HG03342 (cell line): ENCODE results near the gene FAM53A.
"Not testable (repeated sequence)": the region's sequence is repeated elsewhere in the genome, so short reads cannot be mapped to it uniquely, and the experiment has no call there.

Experiments
- ATAC-seq: cut with Tn5 transposase; IDR thresholded peaks from one replicate; pipeline ENCODE4 v1.9.1; 2021; ENCODE audit warnings: mild to moderate bottlenecking, moderate library complexity; ENCODE audit not compliant: unreplicated experiment

The FAM53A gene

DNA sequence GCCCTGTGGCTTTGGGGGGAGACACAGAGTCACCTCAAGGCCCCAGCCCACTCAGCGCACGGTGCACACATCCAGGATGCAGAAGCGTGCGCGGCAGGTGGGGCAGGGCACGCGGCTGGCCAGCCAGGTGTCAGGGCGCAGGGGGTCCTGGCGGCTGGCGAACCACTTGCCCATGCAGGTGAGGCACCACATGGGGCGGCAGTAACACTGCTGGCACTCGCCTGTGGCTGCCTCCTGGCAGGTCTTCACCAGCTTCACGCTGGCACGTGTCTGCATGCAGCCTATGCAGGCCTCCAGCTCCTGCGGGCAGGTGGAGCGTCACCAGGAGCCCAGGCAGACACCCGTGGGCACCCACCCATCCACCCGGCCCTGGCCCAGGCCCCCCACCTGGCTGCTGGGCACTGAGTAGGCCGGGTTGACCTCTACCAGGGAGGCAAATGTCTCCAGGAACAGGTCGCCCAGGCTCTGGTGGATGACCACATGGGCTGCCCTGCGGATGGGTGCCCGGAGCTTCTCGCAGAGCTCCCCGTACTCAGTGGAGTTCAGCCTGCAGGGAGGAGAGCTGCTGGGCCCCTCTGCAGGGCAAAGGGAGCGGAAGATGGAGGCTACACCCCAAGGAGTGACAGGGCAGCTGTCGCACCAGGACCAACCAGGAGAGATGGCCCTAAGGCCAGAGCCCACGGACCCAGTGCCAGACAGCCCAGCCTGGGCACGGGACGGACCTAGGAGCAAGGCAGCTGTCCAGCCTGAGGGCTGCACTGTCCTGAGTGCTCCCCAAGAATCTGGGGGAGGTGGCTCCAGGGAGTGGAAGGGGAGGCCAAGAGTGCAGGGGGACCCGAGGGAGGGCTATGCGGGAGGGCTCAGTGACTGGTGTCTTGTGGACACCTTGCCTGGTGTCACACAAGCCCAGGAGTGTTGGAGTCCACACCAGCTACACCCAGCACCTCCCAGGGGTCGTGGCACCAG lies 33.3 kb upstream of the FAM53A start:
- ATAC-seq, result no peak

DNA sequence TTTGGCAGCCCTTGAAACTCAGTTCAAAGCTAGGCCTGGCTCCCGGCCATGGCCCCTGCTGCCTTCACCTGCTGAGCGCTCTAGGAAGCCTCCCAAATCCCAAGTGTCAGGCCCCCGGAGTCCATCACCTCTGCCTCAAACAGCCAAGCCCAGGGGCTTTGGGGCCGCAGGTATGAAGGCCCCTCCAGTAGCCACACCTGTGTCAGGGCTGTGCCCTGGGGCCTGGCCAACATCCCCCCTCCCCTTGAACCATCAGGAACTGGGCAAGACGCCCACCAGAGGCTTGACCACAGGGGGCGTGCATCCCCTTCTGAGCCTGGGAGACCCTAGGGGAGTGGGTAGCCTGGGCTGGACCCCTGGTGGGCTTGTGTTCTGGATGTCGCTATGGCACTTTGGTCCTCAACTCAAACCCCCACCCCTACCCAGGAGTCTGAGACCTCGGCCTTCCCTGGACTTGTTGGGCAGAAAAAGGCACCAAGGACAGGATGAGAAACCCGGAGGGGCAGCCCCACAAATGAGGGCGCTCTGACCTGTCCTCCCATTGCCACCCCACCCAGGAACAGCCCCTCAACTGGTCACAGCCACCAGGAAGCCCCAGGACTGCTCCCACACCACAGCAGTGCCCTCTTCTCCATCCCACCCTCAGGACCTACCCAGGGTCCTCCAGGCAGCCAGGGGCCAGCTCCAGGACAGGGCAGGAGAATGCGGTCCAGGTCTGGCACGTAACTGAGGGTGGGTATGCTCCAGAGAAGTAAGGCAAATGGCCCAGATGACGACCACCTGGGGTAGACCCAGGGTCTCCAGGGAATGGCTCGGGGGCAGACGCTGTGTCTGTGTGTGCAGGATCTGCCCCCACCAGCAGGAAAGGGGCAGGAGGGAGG lies 32.2 kb upstream of the FAM53A start:
- ATAC-seq, result no peak

DNA sequence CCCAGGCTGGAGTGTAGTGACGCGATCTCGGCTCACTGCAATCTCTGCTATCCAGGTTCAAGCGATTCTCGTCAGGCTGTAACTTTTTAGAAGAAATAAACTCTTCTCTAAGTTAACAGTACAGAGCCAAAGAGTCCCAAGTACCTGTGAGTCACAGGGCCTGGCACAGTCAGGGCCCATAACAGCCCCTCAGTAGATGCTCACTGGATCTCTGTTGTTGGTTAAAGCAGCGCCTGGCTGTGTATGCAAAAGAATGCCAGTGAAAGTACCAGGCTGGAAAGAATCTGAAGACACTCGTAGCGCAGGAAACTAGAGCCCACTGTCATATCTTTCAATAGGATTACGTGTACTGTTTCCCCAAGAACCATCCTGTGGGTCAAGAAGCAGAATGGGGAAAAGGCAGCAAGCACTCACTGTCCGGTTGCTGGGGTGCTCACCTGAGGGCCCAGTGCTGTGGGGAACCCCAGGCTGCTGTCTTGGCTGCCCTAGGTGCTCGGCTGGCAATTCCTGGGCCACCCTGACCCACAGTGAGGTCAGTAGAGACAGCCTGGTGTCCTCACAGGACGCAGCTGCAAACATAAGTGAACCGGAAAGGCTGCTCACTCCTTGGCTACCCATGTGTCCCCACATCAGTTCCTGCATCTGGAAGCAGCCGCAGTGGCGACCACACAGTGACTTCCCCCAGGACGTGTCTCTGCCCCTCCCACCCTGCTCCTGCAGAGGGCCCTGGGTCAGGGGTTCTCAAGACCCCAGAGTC lies 31.1 kb upstream of the FAM53A start:
- no peak for ATAC-seq

DNA sequence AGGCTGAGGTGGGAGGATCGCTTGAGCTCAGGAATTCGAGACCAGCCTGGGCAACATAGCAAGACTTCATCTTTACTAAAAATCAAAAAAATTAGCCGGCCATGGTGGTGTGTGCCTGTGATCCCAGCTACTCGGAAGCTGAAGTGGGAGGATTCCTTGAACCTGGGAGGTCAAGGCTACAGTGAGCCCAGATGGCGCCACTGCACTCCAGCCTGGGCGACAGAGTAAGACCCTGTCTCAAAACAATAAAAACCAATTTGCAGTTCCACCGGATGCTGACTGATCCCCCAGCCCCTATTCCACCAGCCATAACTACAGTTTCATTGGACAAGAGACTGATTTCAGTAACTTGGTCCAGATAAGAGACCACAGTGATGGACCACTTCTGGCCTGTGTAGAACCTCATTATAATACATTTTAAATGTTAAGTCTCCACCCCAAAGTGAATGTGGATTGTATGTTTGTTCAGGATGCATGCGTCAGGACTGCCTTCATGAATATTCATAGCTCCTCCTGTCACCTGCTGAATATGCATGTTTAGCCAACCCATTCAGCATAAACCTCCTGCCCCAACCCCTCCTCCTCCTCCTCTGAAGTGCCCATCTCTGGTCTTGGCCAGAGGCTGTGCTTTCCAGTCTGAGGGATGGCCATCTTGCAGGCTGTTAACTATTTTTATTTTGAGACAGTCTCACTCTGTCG lies 30.3 kb upstream of the FAM53A start:
- ATAC-seq, result no peak

DNA sequence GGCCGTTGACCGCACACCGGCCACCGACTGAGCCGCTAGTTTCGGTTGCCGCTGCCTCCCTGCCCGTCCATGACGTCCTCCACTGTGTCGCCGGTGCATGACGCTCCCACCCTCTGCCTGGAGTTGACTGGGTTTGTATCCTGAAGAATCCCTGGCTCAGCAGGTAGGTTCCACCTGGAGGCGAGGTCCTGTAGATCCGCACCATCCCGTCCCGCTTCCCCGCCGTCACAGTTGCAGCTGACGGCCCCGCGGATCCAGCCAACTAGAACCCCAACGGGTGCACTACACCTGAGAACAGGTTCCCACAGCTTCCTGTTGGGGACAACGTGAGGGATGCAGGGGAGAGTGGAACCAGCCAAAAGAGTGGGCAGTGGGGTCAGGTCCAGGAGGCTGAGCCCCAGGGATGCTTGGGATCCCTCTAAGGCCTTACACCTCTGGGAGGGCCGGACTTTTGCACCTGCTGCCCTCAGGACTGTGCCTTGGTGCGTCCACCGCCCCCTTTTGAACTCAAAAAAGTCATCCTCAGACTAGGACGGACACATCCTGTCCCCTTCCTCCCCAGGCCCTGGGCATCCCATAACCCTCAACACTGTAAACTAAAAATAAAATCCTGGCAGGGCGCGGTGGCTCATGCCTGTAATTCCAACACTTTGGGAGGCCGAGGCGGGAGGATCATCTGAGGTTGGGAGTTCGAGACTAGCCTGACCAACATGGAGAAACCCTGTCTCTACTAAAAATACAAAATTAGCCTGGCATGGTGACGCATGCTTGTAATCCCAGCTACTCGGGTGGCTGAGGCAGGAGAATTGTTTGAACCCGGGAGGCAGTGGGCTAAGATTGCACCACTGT lies 29.1 kb upstream of the FAM53A start:
- ATAC-seq, result peak; percentile 9

DNA sequence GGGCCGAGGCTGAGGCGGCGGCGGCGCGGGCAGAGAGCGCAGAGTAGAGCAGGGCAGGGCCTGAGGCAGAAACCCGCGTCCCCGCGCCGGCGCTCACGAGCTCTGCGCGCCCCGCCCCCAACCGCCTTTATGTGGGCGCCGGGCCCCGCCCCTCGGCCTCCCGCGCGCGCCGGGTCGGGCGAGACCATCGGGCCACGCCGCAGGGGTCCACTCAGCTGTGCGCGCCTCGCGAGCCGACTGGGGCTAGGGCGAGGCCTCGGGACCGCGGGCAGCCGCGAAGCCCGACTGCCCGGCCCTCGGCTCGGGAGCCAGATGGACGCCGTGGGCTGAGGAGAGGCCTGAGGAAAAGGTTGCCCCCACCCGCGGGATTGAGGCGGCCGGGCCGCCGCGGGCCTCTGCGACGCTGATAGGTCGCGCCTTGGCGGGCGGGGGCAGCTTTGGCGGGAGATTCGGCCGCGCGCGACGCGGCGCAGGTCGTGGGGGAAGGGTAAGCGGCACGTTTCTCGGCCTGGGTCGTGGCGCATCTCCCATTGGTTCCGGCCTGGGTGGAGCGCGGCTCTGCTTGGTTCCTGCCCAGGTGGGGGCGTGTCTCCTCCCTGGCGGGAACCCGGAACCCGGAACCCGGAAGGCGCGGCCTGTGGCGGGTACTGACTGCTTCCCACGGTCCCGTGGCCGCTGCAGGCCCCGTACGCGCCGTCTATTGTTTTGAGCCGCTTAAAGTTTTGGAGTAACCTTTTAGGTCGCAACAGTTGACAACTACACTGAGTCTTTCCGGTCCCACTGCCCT lies 28.3 kb upstream of the FAM53A start, which contains the start of gene SLBP:
TSS of gene SLBP (minus strand) at position 104 of the 787 bp plus-strand sequence. CDS start 131 bp downstream, outside the sequence.
- peak; percentile 76 for ATAC-seq

DNA sequence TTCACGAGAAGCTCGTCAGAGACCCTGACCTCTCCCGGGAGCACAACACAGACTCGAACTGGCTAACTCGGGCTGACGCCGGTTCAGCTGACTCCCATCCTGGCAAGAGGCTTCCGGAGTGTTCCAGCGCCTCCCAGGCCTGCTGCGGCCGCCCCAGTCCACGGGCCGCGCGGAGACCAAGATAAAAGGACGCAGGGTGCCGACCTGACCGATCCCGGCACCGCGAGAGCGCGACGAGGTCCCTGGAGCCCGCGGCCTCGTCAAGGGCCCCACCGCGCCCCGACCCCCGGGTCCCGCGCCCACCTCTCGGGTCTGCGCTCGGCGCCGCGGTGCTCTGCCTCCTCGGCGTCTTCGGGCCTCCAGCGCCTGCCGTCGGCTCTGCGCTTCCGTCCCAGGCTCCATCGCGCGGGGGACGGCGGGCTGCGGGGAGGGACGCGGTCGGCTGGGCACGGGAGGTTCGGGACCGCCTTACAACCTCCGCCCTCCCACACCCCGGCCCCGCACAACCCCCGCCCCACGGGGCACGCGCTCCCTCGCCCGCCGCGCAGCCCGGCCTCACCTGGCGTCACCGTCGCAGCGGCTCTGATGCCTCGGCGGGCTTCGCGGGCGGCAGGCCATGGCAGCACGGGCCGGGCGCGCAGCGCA lies 27.6 kb upstream of the FAM53A start:
- ATAC-seq, result peak; percentile 5

DNA sequence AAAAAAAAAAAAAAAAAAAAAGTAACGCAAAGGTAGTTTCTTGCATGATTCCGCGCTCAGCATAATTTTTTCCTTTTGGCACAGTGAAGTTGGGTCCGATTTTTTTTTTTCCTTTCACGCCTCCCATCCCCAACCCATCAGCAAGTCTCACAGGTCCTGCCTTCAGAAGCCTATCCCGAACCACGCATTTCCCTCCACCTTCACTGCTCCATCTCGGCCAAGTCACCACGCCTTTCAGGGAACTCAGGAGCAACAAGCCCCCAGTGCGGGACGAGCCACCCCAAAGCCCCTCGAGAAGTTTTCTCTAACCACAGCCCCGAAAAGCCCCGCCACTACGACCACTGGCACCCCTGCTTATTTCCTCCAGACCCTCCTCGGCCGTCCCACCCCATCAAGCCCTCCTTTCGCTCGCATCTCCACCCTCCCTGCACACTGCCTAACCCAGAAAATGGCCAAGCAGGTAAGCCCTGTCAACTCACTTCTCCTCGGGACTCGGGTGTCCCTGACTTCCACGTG lies 27.0 kb upstream of the FAM53A start:
- no peak for ATAC-seq

DNA sequence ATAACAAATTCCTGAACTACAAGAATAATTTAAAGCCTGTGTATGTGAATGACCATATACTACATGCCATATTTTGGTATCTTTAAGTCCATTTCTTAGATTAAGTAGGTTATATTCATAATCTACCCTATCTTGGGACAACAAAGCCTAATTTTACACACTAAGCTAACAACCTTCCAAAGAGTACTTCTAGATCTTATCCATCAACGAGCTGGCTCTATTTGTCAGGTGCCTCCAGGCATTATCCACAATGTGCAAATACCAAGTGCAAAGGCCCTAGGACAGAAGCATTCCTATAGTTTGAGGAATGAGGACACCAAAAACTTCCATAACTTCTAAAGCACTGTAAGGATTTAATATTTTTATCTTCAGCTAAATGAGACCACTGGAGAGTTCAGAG lies 24.5 kb upstream of the FAM53A start:
- no peak for ATAC-seq

DNA sequence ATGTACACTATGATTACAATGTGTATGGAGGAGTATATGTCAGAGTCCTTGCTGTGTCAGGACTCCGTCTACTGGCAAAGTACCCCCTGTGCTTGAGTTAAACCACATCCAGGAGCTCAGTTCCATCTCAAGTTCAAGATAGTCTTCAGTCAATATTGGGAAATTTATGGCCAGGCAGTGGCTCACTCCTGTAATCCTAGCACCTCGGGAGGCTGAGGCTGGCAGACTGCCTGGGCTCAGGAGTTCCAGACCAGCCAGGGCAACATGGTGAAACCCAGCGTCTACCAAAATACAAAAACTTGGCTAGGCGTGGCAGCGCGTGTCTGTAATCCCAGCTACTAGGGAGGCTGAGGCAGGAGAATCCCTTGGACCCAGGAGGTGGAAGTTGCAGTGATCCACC lies 22.2 kb upstream of the FAM53A start:
- ATAC-seq, result no peak

DNA sequence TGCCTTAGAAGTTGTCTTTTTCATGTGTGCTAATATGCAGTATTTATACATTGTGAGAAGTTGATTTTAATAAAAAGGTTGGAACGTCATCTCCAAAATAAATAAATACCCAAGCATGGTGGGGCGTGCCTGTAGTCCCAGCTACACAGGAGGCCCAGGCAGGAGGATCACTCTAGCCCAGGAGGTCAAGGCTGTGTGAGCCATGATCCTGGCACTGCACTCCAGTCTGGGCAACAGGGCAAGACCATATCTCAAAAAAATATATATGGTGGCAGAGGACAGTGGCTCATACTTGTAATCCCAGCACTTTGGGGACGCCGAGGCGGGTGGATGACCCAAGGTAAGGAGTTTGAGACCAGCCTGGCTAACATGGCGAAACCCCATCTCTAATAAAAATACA lies 21.6 kb upstream of the FAM53A start:
- no peak for ATAC-seq

DNA sequence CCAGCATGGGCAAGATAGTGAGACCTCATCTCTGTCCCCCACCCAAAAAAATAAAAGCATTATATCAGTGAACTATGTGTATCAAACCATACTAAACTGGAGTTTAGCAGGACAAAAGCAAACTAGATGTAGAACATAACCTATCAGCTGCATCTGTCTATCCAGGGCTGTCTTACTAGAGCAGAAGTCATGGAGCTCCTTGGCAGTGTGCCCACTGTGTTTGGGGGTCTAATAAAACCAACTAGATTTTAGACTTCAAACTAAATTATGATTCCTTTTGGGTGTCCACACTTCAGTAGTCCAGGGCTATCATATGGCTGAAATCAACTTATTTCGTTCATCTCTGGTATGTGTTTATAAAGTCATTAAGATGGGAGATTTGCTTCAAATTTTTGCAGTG lies 19.8 kb upstream of the FAM53A start:
- no peak for ATAC-seq

DNA sequence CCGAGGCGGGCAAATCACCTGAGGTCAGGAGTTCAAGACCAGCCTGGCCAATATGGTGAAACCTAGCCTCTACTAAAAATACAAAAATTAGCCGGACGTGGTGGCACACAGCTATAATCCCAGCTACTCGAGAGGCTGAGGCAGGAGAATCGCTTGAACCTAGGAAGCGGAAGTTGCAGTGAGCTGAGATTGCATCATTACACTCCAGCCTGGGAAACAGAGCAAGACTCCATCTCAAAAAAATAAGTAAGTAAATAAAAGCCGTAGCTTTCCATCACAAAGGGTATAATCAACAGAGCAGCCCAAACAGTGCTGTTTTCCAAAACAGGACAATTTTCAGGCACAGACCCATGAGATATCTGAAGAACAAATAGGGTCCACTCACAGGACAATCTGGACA lies 17.6 kb upstream of the FAM53A start:
- not testable (repeated sequence) for ATAC-seq

DNA sequence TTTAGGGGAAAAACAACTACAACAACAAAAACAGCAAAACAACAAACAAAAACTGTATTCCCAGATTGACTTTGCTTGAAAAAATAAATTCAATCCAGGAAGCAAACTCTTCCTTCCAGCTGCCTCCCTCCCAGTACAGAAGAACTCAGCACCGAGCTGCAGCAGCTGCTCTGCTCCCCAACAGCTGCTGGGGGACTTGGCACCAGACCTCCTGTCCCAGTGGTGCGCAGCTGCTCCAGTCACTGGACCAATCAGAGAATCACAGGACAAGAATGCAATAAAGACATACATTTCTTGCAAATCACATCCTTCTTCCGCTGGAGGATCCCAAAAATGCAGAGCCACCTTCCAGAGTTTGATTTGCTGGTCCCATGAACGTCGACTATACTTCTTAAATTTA lies 11.8 kb upstream of the FAM53A start:
- no peak for ATAC-seq

DNA sequence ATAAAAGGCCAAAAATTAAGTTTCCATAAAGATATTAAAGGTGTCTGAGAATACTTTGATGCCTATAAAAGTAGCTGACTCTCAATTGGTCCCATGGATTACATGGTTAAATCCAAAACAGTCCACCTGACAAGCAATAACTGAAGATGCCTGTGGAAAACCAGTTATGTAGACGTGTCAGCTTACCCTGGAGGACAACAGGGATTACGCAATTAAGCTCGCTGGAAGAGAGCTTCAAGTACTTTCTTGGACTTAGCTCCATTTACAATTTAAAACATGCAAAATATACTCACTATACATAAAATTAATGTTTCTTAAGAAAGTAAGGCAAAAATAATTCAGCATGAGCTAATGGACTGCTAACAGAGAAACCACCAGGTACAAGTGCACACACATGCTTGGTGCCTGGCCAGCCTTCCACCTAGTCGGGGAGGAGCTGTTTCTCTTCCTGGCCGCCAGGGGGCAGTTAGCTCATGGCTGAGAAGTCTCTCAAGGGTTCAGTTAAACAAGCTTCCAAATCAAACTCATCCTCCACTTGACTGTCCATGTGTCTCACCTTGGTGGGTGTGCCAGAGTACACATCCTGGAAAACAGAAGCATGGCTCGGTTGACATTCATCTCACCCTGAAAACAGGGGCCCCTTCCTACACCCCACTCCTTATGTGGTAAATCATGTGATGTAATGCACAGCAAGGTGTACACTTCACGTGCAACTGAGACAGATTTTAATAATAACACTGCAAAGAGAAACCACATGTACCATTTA lies 9.2 kb upstream of the FAM53A start:
- ATAC-seq, result peak; percentile 70

DNA sequence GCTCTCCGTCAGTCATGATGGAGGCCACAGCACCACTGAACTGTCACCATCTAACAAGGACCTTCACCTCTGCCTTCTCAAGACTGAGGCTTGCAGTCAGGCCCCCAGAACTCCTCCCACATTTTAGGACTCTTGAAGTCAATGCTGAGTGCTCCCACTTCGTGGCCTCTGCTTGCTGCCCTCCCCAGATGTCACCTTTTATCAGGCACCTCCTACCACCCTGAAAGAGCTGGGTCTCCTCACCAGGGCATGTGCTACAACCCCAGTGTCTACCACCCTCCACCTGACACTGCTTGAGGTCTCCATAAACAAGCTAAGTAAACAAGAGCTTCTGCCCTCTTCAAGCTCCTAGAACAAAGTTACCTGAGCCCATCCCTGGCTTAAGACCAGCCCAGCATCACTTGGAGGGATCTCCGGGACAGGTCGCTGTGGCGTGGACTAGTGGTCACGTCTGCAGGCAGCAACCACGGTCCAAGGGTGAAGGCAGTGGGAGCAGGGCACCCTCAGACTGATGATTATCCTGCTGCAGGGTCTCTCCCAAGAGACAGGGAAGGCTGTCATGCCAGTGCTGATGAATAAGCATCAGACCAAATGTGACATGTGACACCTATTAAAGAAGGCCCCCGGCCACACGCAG lies 7.7 kb upstream of the FAM53A start:
- ATAC-seq, result no peak

DNA sequence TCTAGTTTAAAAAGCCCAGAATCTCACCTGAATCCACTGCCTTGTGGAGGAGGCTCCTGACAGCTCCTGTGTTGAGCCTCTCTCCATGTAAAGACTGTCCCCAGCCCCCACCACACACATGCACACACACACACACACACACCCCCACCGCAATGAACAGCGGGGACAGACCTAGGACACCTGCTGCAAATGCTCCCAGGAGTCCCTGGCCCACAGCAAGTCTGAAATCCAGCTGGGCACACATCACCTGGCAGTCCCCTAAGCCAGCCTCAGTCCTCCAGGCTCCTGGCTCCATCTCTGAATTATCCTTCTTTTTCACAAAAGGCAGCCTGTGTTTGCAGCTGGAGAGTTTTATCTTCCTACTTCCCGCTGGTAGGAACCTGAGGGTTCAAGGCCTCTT lies 6.6 kb upstream of the FAM53A start:
- ATAC-seq, result no peak
